K562 (cell line): ENCODE results near the gene LIN9.

Experiments
- ARID4B ChIP-seq: sonication (generic); formaldehyde crosslinking; IDR thresholded peaks from 2 replicates; pipeline ENCODE4 v1.8.0; 2022; ENCODE audit warnings: mild to moderate bottlenecking, missing genetic modification reagents
- BRF2 ChIP-seq: IDR thresholded peaks from 3 replicates; pipeline ENCODE4 v1.6.1; 2011; ENCODE audit warnings: borderline replicate concordance, mild to moderate bottlenecking; ENCODE audit not compliant: insufficient read length, insufficient read depth
- CBX5 ChIP-seq: IDR thresholded peaks from 2 replicates; pipeline ENCODE4 v1.6.1; 2014; ENCODE audit warnings: low read depth, borderline replicate concordance
- CTCF ChIP-seq, 3 experiments: IDR thresholded peaks in 2 of 3; conservative IDR thresholded peaks in 1 of 3; 2 replicates each; pipeline ENCODE4 v1.5.1; 2011 to 2012; ENCODE audit warnings: low read length in 3 of 3, mild to moderate bottlenecking in 3 of 3, control low read depth in 2 of 3, improper control_type of control experiment in 1 of 3, inconsistent platforms in 1 of 3, low read depth in 1 of 3, mixed read lengths in 1 of 3, moderate library complexity in 1 of 3; ENCODE audit not compliant: insufficient read depth in 2 of 3
- E4F1 ChIP-seq: fragments of 250-450 bp; sonication (Bioruptor Pico); IDR thresholded peaks from 2 replicates; pipeline ENCODE4 v1.5.0; 2021; ENCODE audit warnings: mild to moderate bottlenecking, borderline replicate concordance
- FOXJ3 ChIP-seq: sonication (generic); formaldehyde crosslinking; IDR thresholded peaks from 2 replicates; pipeline ENCODE4 v1.4.0; 2020; ENCODE audit warnings: mild to moderate bottlenecking, missing genetic modification reagents
- GTF2F1 ChIP-seq: IDR thresholded peaks from 2 replicates; pipeline ENCODE4 v1.6.1; 2011; ENCODE audit warnings: low read depth, low read length, improper control_type of control experiment
- MED1 ChIP-seq: sonication (generic); formaldehyde crosslinking; IDR thresholded peaks from 2 replicates; pipeline ENCODE4 v1.8.1; 2023; ENCODE audit warnings: missing genetic modification reagents, borderline replicate concordance
- NR1H2 ChIP-seq: sonication (generic); formaldehyde crosslinking; IDR thresholded peaks from 2 replicates; pipeline ENCODE4 v1.4.0; 2020; ENCODE audit warnings: mild to moderate bottlenecking, missing genetic modification reagents
- POLR2AphosphoS5 ChIP-seq: IDR thresholded peaks from 2 replicates; pipeline ENCODE4 v1.6.1; 2011; ENCODE audit warnings: mild to moderate bottlenecking, low read depth, low read length, moderate library complexity; ENCODE audit not compliant: control insufficient read depth, insufficient read depth
- TBL1XR1 ChIP-seq, 2 experiments: IDR thresholded peaks; 2 replicates each; pipeline ENCODE4 v1.6.1; 2012; ENCODE audit warnings: improper control_type of control experiment in 2 of 2, low read length in 2 of 2, mild to moderate bottlenecking in 1 of 2
- TSHZ1 ChIP-seq: fragments of 250-450 bp; sonication (Bioruptor Pico); IDR thresholded peaks from 2 replicates; pipeline ENCODE4 v1.4.0; 2020; ENCODE audit warnings: mild to moderate bottlenecking, moderate library complexity
- ZNF143 ChIP-seq: sonication (generic); formaldehyde crosslinking; IDR thresholded peaks from 2 replicates; pipeline ENCODE4 v1.9.0; 2022; ENCODE audit warnings: mild to moderate bottlenecking, missing genetic modification reagents

- TF ChIP-seq CTCF (IDR thresholded peaks at IDR 0.05 in 2 of 3, conservative IDR thresholded peaks at IDR 0.05 in 1 of 3; ENCODE audit: insufficient read depth in 2 of 3, low read depth in 1 of 3, low read length in 3 of 3) = no peak
- TF ChIP-seq ZNF143 = no peak
- no peak for TF ChIP-seq NR1H2
- no peak for TF ChIP-seq GTF2F1
- no peak for TF ChIP-seq CBX5
- TF ChIP-seq E4F1 = no peak
- TF ChIP-seq TBL1XR1 (IDR thresholded peaks at IDR 0.05; ENCODE audit: low read length in 2 of 2) = no peak
- TF ChIP-seq ARID4B (CRISPR knock-in tag) = no peak
- TF ChIP-seq MED1 = no peak
- no peak for TF ChIP-seq TSHZ1 (CRISPR knock-in tag)
- TF ChIP-seq FOXJ3 = no peak
- TF ChIP-seq BRF2 = no peak
- no peak for TF ChIP-seq POLR2AphosphoS5
Observed at GRCh38 chr1:226353698-226354525, 44.9 kb upstream of the LIN9 start.
